Measurements from ENCODE around the gene QPCT.

Gene QPCT

DNA sequence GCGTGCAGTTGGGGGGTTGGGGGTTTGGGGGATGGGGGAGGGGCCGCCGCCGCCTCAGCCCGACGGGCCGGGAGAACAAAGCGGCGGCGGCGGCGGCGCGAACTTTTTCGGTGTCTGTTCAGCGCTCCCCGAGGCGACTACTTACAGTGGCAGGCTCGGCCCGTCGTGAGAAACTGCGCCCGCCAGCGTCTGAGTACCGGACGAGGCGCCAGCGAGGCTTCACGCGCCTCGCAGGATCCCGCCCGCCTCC is 20.0 kb upstream of the QPCT start:
- ChIA-PET CTCF (no interaction called here), POLR2A (ENCODE audit: low non-redundant PET) (interaction anchor here (0.7 to 1.2 kb wide), 2 partner anchors 20 to 93 kb away, joined by 3 to 4 read pairs; partner anchors contain the start of genes CEBPZ and NDUFAF7)
- TF ChIP-seq, protein P1, sequence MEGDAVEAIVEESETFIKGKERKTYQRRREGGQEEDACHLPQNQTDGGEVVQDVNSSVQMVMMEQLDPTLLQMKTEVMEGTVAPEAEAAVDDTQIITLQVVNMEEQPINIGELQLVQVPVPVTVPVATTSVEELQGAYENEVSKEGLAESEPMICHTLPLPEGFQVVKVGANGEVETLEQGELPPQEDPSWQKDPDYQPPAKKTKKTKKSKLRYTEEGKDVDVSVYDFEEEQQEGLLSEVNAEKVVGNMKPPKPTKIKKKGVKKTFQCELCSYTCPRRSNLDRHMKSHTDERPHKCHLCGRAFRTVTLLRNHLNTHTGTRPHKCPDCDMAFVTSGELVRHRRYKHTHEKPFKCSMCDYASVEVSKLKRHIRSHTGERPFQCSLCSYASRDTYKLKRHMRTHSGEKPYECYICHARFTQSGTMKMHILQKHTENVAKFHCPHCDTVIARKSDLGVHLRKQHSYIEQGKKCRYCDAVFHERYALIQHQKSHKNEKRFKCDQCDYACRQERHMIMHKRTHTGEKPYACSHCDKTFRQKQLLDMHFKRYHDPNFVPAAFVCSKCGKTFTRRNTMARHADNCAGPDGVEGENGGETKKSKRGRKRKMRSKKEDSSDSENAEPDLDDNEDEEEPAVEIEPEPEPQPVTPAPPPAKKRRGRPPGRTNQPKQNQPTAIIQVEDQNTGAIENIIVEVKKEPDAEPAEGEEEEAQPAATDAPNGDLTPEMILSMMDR (conservative IDR thresholded peaks at IDR 0.05; ENCODE audit: low read depth) = no peak
- peak overlapping the region; percentile 83 for H3K27ac ChIP-seq
- DNase-seq (ENCODE audit: low spot score) = no peak

DNA sequence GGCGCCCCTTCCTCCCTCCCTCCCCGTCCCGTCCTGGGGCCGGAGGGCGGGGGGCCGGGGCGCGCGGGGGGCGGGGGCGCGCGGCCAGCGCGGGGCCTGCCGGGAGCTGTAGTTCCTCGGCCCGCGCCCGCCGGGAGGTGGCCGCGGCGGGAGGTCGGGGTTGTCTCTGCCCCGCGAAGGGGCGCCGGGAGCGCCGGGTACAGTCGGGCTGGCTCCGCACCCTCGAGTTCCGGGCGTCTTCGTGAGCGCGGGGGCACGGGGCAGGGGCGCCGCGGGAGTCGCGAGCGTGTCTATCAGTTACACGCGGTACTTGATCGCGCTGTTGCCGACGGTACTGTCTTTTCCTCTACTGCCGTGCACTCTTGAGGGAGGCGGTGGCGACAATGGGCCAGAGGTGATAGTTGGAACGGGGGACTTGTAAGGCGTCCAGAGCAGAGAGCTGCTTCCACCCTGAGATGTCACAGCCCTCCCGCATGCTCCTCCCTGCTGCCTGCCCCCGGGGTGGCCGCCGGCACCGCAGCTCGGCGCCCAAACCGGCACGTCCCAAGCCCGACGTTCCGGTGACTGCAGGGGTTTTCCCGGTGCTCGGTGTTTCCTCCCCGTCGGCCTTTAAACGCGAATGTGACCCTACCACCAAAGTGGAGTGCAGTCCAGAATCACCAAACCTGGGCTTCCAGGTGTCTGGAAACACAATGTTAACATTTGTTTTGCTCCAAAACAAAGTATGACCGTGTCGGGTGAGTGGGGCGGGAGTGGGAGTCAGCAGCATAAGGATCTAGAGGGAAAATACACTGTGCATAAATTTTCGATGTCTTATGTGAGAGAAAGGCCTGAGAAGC is 19.4 kb upstream of the QPCT start, which contains the start of gene PRKD3:
TSS of gene PRKD3 (minus strand) at position 48 of the 839 bp plus-strand sequence. CDS start 8,309 bp downstream, outside the sequence.
- ChIA-PET POLR2A (ENCODE audit: low non-redundant PET) (interaction anchor here (0.7 to 1.2 kb wide), 2 partner anchors 20 to 93 kb away, joined by 3 to 4 read pairs; partner anchors contain the start of genes CEBPZ and NDUFAF7), CTCF (interaction anchor here (0.6 kb wide), 1 partner anchor 582 kb away, joined by 3 read pairs; no protein-coding TSS in a partner anchor)
- TF ChIP-seq, protein P1 (conservative IDR thresholded peaks at IDR 0.05; ENCODE audit: low read depth) = no peak
- peak within 1 kb of the TSS; percentile 83 for H3K27ac ChIP-seq
- peak; percentile 62 for DNase-seq (ENCODE audit: low spot score)

DNA sequence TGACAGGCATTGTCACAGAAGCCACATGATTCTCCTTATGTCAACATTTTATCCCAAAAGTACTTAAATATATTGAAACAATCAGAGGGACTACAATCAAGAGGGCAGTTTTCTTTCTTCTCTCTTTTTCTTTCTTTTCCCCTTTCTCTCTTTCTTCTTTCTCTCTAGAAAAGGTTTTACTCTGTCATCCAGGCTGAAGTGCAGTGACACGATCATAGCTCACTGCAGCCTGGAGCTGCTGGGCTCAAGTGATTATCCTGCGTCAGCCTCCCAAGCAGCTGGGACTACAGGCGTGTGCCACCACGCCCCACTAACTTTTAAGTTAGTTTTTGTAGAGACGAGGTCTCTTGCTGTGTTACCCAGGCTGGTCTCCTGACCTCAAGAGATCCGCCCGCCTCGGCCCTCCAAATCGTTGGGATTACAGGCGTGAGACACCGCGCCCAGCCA is 18.8 kb upstream of the QPCT start:
- H3K27ac ChIP-seq = peak overlapping the region; percentile 83
- no peak for DNase-seq (ENCODE audit: low spot score)
- POLR2A ChIA-PET (ENCODE audit: low non-redundant PET) = no interaction called here
- CTCF ChIA-PET = no interaction called here
- TF ChIP-seq, protein P1 (conservative IDR thresholded peaks at IDR 0.05; ENCODE audit: low read depth) = no peak

DNA sequence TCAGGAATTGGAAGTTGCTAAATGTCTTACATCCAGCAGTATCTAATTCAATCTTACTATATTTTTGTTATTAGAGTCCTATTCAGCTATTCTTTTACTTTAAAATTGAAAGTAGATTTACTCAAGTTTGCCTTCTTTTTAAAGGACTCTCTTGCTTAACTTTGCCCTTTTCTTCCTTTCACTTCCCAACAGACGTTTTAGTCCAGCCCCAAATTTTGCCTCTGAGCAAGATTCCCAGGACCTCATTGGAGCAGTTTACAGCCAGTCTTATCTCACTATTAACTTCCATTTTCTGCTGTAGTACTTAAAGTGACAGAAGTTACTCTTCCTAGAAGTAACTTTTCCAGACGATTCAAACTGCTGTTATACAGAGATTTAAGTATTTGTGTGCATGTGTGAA is 18.1 kb upstream of the QPCT start:
- CTCF ChIA-PET = interaction anchor here (0.7 kb wide), 1 partner anchor 53 kb away, joined by 3 read pairs; no protein-coding TSS in a partner anchor
- H3K27ac ChIP-seq = no peak overlapping the region; the same call in 1 of the 2 replicates
- POLR2A ChIA-PET (ENCODE audit: low non-redundant PET) = no interaction called here
- TF ChIP-seq, protein P1 (conservative IDR thresholded peaks at IDR 0.05; ENCODE audit: low read depth) = no peak
- DNase-seq (ENCODE audit: low spot score) = peak; percentile 60

DNA sequence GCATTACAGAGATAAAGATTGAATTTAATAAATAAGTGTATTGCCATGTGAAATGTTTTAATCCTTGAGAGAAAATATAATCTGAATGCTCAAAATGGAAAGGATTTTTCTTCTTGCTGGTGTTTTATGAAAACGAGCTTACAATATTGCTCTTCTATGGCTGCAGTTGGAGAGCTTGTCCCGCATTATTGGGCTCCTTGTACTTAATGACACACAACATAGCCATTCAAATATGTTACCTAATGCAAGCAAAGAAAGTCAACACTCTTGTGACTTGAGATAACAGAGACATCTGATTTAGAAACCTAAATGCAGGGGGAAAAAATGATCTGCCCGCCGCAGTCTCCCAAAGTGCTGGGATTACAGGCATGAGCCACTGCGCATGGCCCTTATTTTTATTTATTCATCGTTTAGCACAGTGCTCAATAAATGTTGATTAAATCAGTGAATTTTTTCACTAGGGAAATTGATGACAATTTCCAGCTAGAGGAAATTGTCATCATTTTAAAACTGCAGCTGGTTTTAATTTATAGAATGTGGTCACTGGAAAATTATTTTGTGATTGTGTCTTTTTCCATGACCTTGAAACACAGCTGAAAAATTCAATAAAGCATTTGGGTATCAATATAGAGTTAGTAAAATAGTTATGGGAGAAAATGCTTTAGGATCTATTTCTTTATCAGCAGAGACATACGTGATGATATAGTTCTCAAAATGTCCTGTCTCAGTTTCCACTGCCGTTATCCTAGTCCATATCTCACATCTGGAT is 17.4 kb upstream of the QPCT start:
- POLR2A ChIA-PET (ENCODE audit: low non-redundant PET) = no interaction called here
- TF ChIP-seq, protein P1 (conservative IDR thresholded peaks at IDR 0.05; ENCODE audit: low read depth) = no peak
- H3K27ac ChIP-seq = no peak overlapping the region
- CTCF ChIA-PET = interaction anchor here (0.6 to 0.7 kb wide), 2 partner anchors 52 to 505 kb away, joined by 3 to 4 read pairs; no protein-coding TSS in a partner anchor
- no peak for DNase-seq (ENCODE audit: low spot score)

DNA sequence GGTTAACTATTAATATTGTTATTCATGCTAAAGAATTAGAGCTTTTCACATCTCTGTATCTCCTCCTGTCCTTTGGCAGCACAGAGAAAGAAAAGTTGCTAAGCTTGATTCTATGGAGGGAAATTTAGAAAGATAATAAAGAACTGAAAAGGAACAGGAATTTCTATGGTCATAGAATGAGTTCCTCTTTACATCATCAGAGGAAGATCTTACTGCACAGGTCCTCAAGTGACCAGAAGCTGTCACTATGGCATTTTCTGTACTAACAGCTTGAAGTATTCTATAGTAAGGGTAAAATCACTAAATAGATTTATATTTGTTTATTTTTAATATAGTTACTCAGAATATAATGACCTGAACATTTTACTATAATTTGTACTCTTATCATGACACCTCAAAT is 13.7 kb upstream of the QPCT start:
- TF ChIP-seq, protein P1 (conservative IDR thresholded peaks at IDR 0.05; ENCODE audit: low read depth) = no peak
- ChIA-PET POLR2A (ENCODE audit: low non-redundant PET) (no interaction called here), CTCF (interaction anchor here (0.6 kb wide), 1 partner anchor 1429 kb away, joined by 3 read pairs; no protein-coding TSS in a partner anchor)
- DNase-seq (ENCODE audit: low spot score) = no peak
- H3K27ac ChIP-seq = no peak overlapping the region
